Nephron (organoid): ENCODE results near the gene ZNF398.

Source experiments
- H3K27ac Mint-ChIP-seq, 3 experiments: 2 replicates each; pipeline ENCODE4 v1.8.0; 2020; ENCODE audit warnings: mixed read lengths in 3 of 3, mild to moderate bottlenecking in 2 of 3, moderate library complexity in 1 of 3
- H3K27me3 Mint-ChIP-seq: 2 replicates; pipeline ENCODE4 v1.8.0; 2021; ENCODE audit warnings: low read depth, mild to moderate bottlenecking, moderate library complexity, mixed read lengths
- H3K36me3 Mint-ChIP-seq: 2 replicates; pipeline ENCODE4 v1.8.0; 2020; ENCODE audit warnings: low read depth, mixed read lengths
- H3K4me1 Mint-ChIP-seq: 2 replicates; pipeline ENCODE4 v1.8.0; 2020; ENCODE audit warnings: mixed read lengths
- H3K4me3 Mint-ChIP-seq, 3 experiments: 2 replicates each; pipeline ENCODE4 v1.8.0; 2020; ENCODE audit warnings: mild to moderate bottlenecking in 3 of 3, mixed read lengths in 3 of 3, moderate library complexity in 2 of 3
- H3K9me3 Mint-ChIP-seq: 2 replicates; pipeline ENCODE4 v1.8.0; 2020; ENCODE audit warnings: mixed read lengths
- CTCF ChIP-seq, 3 experiments: fragments of 200-600 bp; sonication (generic); IDR thresholded peaks; one replicate each; pipeline ENCODE4 v1.5.0; 2021; ENCODE audit warnings: antibody characterized with exemption in 3 of 3; ENCODE audit not compliant: unreplicated experiment in 3 of 3

The ZNF398 gene

GRCh38 chr7:149126662-149127266 is 20.5 kb upstream of the ZNF398 start:
- TF ChIP-seq CTCF (IDR thresholded peaks at IDR 0.05; ENCODE audit: unreplicated experiment in 3 of 3), result no peak
- Mint-ChIP-seq H3K4me3 (peak overlapping the region; percentile 93 to 100 (median 99)), H3K27ac (peak overlapping the region; percentile 96 to 98 (median 96)), H3K9me3 (peaks cover 5% of the 10 kb centered on the region), H3K27me3 (peaks cover 3% of the 10 kb centered on the region), H3K36me3 (peaks cover 32% of the 10 kb centered on the region), H3K4me1 (peaks cover 19% of the 10 kb centered on the region)

GRCh38 chr7:149130572-149131198 is 16.6 kb upstream of the ZNF398 start:
- no peak overlapping the region for H3K27ac Mint-ChIP-seq
- peaks cover 5% of the 10 kb centered on the region for H3K9me3 Mint-ChIP-seq
- peaks cover 8% of the 10 kb centered on the region for H3K4me1 Mint-ChIP-seq

GRCh38 chr7:149133028-149133710 is 14.1 kb upstream of the ZNF398 start:
- Mint-ChIP-seq H3K4me3 (no peak overlapping the region), H3K4me1 (peaks cover 2% of the 10 kb centered on the region), H3K27ac (no peak overlapping the region), H3K27me3 (no peaks in the 10 kb centered on the region), H3K36me3 (peaks cover 40% of the 10 kb centered on the region), H3K9me3 (peaks cover 5% of the 10 kb centered on the region)
- TF ChIP-seq CTCF (IDR thresholded peaks at IDR 0.05; ENCODE audit: unreplicated experiment in 3 of 3), result no peak

More at GRCh38 chr7:149130572-149131198, 16.6 kb upstream of the ZNF398 start:
- Mint-ChIP-seq H3K27me3 (peaks cover 3% of the 10 kb centered on the region), H3K4me3 (peak overlapping the region in 2 of 3 experiments; percentile 13 to 27), H3K36me3 (peaks cover 43% of the 10 kb centered on the region)
- no peak for TF ChIP-seq CTCF (IDR thresholded peaks at IDR 0.05; ENCODE audit: unreplicated experiment in 3 of 3)

GRCh38 chr7:149136118-149136517 is 11.1 kb upstream of the ZNF398 start:
- peaks cover 22% of the 10 kb centered on the region for H3K36me3 Mint-ChIP-seq
- H3K27ac Mint-ChIP-seq, result no peak overlapping the region
- no peaks in the 10 kb centered on the region for H3K27me3 Mint-ChIP-seq
- H3K4me3 Mint-ChIP-seq, result no peak overlapping the region
- H3K9me3 Mint-ChIP-seq, result no peaks in the 10 kb centered on the region
- no peak for TF ChIP-seq CTCF (IDR thresholded peaks at IDR 0.05; ENCODE audit: unreplicated experiment in 3 of 3)
- H3K4me1 Mint-ChIP-seq, result no peaks in the 10 kb centered on the region

DNA sequence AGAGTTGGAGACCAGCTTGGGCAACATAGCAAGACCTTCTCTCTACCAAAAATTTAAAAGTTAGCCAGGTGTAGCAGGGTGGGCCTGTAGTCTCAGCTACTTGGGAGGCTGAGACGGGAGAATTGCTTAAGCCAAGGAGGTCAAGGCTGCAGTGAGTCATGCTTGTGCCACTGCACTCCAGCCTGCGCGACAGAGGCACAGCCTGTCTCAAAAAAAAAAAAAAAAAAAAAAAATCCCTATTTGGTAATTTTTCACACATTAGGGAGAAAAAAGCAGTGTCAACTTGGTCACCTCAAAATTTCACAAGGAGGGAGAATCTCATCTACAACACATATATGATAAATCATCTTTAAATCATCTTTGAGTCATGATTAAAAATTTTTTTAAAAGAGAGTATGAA is 6.4 kb upstream of the ZNF398 start:
- no peaks in the 10 kb centered on the region for H3K9me3 Mint-ChIP-seq
- no peak overlapping the region for H3K27ac Mint-ChIP-seq
- H3K27me3 Mint-ChIP-seq, result no peaks in the 10 kb centered on the region
- H3K4me1 Mint-ChIP-seq, result no peaks in the 10 kb centered on the region
- TF ChIP-seq CTCF (IDR thresholded peaks at IDR 0.05; ENCODE audit: unreplicated experiment in 3 of 3), result no peak
- peaks cover 4% of the 10 kb centered on the region for H3K36me3 Mint-ChIP-seq
- H3K4me3 Mint-ChIP-seq, result no peak overlapping the region
